ENCODE results near the gene RPP40. TPM values are rescaled to one million over a fixed set of nuclear protein-coding genes. Genes with fewer than 3 reads are reported as not detected.

RPP40 gene, protein sequence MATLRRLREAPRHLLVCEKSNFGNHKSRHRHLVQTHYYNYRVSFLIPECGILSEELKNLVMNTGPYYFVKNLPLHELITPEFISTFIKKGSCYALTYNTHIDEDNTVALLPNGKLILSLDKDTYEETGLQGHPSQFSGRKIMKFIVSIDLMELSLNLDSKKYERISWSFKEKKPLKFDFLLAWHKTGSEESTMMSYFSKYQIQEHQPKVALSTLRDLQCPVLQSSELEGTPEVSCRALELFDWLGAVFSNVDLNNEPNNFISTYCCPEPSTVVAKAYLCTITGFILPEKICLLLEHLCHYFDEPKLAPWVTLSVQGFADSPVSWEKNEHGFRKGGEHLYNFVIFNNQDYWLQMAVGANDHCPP
- polyA plus RNA-seq (9.7 to 12.4 TPM (median 11.7 TPM) in 3 replicates), polyA minus RNA-seq (1.7 to 9.0 TPM (median 4.7 TPM) in 3 replicates)
- polyA plus RNA-seq (2011; ENCODE audit: low read depth): 4.3 TPM
- polyA plus RNA-seq (2011; cell fraction: cytosol; rRNA removed): 5.3 and 10.6 TPM in 2 replicates
- polyA plus RNA-seq (2011; cell fraction: nucleus; rRNA removed): 4.8 and 8.3 TPM in 2 replicates
- polyA plus RNA-seq (2012; ENCODE audit: low replicate concordance): 13.3 and 15.6 TPM in 2 replicates
- 6.1 TPM for polyA minus RNA-seq (2011; cell fraction: cytosol; rRNA and poly(A)+ RNA removed)
- polyA minus RNA-seq (2011; cell fraction: nucleus; rRNA and poly(A)+ RNA removed): 4.5 and 4.6 TPM in 2 replicates

DNA sequence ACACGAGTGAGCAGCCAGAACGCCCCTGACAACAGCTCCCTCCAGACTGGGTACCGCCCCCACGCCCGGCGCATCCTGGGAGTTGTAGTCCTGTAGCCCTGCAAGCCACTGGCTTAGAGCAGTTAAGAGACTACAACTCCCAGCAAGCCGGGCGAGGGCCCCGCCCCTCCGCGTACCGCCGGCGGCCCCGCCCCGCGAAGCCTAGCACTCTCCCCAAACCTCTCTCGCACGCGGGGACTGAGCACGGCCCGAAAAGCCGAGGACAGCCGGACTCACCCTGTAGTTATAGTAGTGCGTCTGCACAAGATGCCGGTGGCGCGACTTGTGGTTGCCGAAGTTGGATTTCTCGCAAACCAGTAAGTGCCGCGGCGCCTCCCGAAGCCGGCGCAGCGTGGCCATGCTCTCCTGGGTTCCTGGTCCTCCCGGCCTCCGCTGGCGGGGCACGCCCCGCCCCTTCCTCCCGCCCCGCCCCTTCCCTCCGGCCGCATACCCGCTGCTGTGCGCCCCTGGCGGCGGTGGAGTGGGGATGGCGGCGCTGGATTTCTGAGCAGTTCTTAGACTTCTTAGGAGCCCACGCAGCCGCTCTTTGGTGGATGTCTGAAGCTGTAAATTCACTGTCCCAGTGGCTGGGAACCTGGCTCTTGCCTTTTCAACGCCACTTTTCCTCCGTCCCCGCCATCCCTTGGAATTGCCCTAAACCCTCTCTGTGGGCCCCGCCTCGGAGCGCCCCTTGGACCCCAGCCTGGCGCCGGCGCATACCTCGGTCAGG, at the start of gene RPP40:
TSS of gene RPP40 (minus strand) at position 434 of the 769 bp plus-strand sequence. CDS start at position 399, 35 bp downstream.
- DNase-seq (ENCODE audit: low read depth, low spot score): peak; percentile 81
- FAIRE-seq: peak; percentile 5
- Histone ChIP-seq H3K27ac (ENCODE audit: control insufficient read depth, insufficient read depth, low read length) (peak within 1 kb of the TSS; percentile 70), H3K9me1 (ENCODE audit: control insufficient read depth, extremely low read depth, insufficient read depth, low read length) (no peaks in the 10 kb centered on the region), H4K20me1 (ENCODE audit: control insufficient read depth, extremely low read depth, insufficient read depth, low read length) (no peaks in the 10 kb centered on the region), H3K79me2 (ENCODE audit: control insufficient read depth, insufficient read depth, low read length) (no peaks in the 10 kb centered on the region), H3K36me3 (ENCODE audit: control insufficient read depth in 2 of 2, extremely low read depth in 1 of 2, insufficient read depth in 2 of 2, low read length in 2 of 2) (peaks cover 0 to 3% of the 10 kb centered on the region in 2 experiments), H3K4me2 (ENCODE audit: control insufficient read depth, extremely low read depth, insufficient read depth, low read depth, low read length) (peak within 1 kb of the TSS; percentile 95), H3K9ac (ENCODE audit: control insufficient read depth, extremely low read depth, insufficient read depth, low read length) (peak within 1 kb of the TSS; percentile 79), H2AFZ (ENCODE audit: control insufficient read depth, low read length) (peak within 1 kb of the TSS; percentile 96), H3K27me3 (ENCODE audit: control insufficient read depth, extremely low read depth, insufficient read depth, low read length) (no peaks in the 10 kb centered on the region), H3K4me3 (ENCODE audit: control insufficient read depth in 2 of 3, extremely low read depth in 1 of 3, insufficient read depth in 2 of 3, low read depth in 1 of 3, low read length in 3 of 3) (peak within 1 kb of the TSS; percentile 74 to 86 (median 84)), H3K9me3 (ENCODE audit: control insufficient read depth, low read depth, low read length) (no peaks in the 10 kb centered on the region), H3K4me1 (ENCODE audit: control insufficient read depth, extremely low read depth, insufficient read depth, low read length) (no peaks in the 10 kb centered on the region)
- no peak for TF ChIP-seq EZH2 (IDR thresholded peaks at IDR 0.05; ENCODE audit: low read length)
- TF ChIP-seq, protein P1, sequence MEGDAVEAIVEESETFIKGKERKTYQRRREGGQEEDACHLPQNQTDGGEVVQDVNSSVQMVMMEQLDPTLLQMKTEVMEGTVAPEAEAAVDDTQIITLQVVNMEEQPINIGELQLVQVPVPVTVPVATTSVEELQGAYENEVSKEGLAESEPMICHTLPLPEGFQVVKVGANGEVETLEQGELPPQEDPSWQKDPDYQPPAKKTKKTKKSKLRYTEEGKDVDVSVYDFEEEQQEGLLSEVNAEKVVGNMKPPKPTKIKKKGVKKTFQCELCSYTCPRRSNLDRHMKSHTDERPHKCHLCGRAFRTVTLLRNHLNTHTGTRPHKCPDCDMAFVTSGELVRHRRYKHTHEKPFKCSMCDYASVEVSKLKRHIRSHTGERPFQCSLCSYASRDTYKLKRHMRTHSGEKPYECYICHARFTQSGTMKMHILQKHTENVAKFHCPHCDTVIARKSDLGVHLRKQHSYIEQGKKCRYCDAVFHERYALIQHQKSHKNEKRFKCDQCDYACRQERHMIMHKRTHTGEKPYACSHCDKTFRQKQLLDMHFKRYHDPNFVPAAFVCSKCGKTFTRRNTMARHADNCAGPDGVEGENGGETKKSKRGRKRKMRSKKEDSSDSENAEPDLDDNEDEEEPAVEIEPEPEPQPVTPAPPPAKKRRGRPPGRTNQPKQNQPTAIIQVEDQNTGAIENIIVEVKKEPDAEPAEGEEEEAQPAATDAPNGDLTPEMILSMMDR (optimal IDR thresholded peaks at IDR 0.05 in 1 of 3, IDR thresholded peaks at IDR 0.05 in 1 of 3, conservative IDR thresholded peaks at IDR 0.05 in 1 of 3; ENCODE audit: extremely low read depth in 1 of 3, insufficient read depth in 2 of 3, low read length in 3 of 3): peak; percentile 66 to 84 (median 74)
- dilution Hi-C loops (cut with MboI; ENCODE audit: extremely low pct_ligation_motif_present, low sequenced_read_pairs): no loop called here

DNA sequence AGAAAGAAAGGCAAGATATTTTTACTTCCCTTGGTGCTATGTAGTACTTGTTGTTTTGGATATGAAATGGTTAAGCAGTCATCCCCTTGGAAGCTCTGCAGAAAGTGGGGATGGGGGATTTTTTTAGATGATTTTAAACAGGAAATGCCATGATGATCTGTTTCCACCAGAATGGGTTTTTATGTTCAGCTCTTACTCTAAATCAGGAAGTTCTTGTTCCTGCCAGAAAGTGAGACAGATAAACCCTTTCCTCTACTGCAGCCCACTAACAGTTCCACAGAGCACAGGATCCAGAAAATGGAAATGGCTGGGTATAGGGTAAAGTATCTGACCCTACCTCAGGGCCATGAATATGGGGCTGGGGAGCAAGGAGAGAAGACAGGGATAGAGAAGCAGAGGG, 49.2 kb upstream of the RPP40 start:
- H3K4me2 ChIP-seq (ENCODE audit: control insufficient read depth, extremely low read depth, insufficient read depth, low read depth, low read length): no peak overlapping the region
- no peaks in the 10 kb centered on the region for H3K9me3 ChIP-seq (ENCODE audit: control insufficient read depth, low read depth, low read length)
- H3K79me2 ChIP-seq (ENCODE audit: control insufficient read depth, insufficient read depth, low read length): no peaks in the 10 kb centered on the region
- no peak for FAIRE-seq
- TF ChIP-seq, protein P1 (optimal IDR thresholded peaks at IDR 0.05 in 1 of 3, IDR thresholded peaks at IDR 0.05 in 1 of 3, conservative IDR thresholded peaks at IDR 0.05 in 1 of 3; ENCODE audit: extremely low read depth in 1 of 3, insufficient read depth in 2 of 3, low read length in 3 of 3): no peak
- TF ChIP-seq EZH2 (IDR thresholded peaks at IDR 0.05; ENCODE audit: low read length): no peak
- no peak overlapping the region for H3K9ac ChIP-seq (ENCODE audit: control insufficient read depth, extremely low read depth, insufficient read depth, low read length)
- no peaks in the 10 kb centered on the region for H3K27me3 ChIP-seq (ENCODE audit: control insufficient read depth, extremely low read depth, insufficient read depth, low read length)
- dilution Hi-C loops (cut with MboI; ENCODE audit: extremely low pct_ligation_motif_present, low sequenced_read_pairs): no loop called here
- H3K9me1 ChIP-seq (ENCODE audit: control insufficient read depth, extremely low read depth, insufficient read depth, low read length): no peaks in the 10 kb centered on the region
- no peak for DNase-seq (ENCODE audit: low read depth, low spot score)
- H3K27ac ChIP-seq (ENCODE audit: control insufficient read depth, insufficient read depth, low read length): no peak overlapping the region
- H4K20me1 ChIP-seq (ENCODE audit: control insufficient read depth, extremely low read depth, insufficient read depth, low read length): no peaks in the 10 kb centered on the region
- no peak overlapping the region for H2AFZ ChIP-seq (ENCODE audit: control insufficient read depth, low read length)
- no peak overlapping the region for H3K4me3 ChIP-seq (ENCODE audit: control insufficient read depth in 2 of 3, extremely low read depth in 1 of 3, insufficient read depth in 2 of 3, low read depth in 1 of 3, low read length in 3 of 3)
- no peaks in the 10 kb centered on the region for H3K36me3 ChIP-seq (ENCODE audit: control insufficient read depth in 2 of 2, extremely low read depth in 1 of 2, insufficient read depth in 2 of 2, low read length in 2 of 2)
- H3K4me1 ChIP-seq (ENCODE audit: control insufficient read depth, extremely low read depth, insufficient read depth, low read length): no peaks in the 10 kb centered on the region
